ENCODE data around the gene MAN2A1. TPM values are rescaled to one million over a fixed set of nuclear protein-coding genes. Genes with fewer than 3 reads are reported as not detected.

MAN2A1 gene
- polyA plus RNA-seq, 1 donor (not counting 4 experiments of a cell fraction or from before 2014, with no cell fraction given), result 63.8 TPM

DNA sequence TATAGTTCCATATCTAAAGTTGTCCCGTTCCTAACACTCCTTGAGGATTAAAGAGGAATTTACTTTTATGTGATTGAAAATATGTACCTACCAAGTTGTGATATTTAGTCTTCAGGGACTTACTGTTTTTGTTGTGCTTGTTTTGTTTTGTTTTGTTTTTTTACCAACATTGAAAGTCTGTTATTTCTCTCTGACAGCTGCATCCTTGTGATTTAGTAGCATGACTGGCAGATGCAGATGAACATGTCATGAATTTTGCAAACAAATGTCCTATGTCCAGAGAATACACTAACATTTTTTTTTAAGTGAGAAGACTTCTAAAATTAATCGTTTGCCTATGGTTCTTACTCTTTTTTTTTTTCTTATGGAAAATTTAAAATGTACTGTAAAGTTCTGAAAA, 85.4 kb downstream of the MAN2A1 start:
- TF ChIP-seq EZH2 (IDR thresholded peaks at IDR 0.05; ENCODE audit: low read length), result no peak
- TF ChIP-seq, protein P1, sequence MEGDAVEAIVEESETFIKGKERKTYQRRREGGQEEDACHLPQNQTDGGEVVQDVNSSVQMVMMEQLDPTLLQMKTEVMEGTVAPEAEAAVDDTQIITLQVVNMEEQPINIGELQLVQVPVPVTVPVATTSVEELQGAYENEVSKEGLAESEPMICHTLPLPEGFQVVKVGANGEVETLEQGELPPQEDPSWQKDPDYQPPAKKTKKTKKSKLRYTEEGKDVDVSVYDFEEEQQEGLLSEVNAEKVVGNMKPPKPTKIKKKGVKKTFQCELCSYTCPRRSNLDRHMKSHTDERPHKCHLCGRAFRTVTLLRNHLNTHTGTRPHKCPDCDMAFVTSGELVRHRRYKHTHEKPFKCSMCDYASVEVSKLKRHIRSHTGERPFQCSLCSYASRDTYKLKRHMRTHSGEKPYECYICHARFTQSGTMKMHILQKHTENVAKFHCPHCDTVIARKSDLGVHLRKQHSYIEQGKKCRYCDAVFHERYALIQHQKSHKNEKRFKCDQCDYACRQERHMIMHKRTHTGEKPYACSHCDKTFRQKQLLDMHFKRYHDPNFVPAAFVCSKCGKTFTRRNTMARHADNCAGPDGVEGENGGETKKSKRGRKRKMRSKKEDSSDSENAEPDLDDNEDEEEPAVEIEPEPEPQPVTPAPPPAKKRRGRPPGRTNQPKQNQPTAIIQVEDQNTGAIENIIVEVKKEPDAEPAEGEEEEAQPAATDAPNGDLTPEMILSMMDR (optimal IDR thresholded peaks at IDR 0.05 in 1 of 3, IDR thresholded peaks at IDR 0.05 in 1 of 3, conservative IDR thresholded peaks at IDR 0.05 in 1 of 3; ENCODE audit: extremely low read depth in 1 of 3, insufficient read depth in 2 of 3, low read length in 3 of 3), result no peak
- no peak overlapping the region for H3K9ac ChIP-seq (ENCODE audit: control insufficient read depth, extremely low read depth, insufficient read depth, low read length)
- H3K27me3 ChIP-seq (ENCODE audit: control insufficient read depth, extremely low read depth, insufficient read depth, low read length), result no peaks in the 10 kb centered on the region
- no peak overlapping the region for H3K4me2 ChIP-seq (ENCODE audit: control insufficient read depth, extremely low read depth, insufficient read depth, low read depth, low read length)
- no peak overlapping the region for H2AFZ ChIP-seq (ENCODE audit: control insufficient read depth, low read length)
- DNase-seq (ENCODE audit: low read depth, low spot score) (no peak), FAIRE-seq (no peak)
- no peaks in the 10 kb centered on the region for H3K9me3 ChIP-seq (ENCODE audit: control insufficient read depth, low read depth, low read length)
- H3K79me2 ChIP-seq (ENCODE audit: control insufficient read depth, insufficient read depth, low read length), result peaks cover 2% of the 10 kb centered on the region
- H3K9me1 ChIP-seq (ENCODE audit: control insufficient read depth, extremely low read depth, insufficient read depth, low read length), result no peaks in the 10 kb centered on the region
- H3K4me1 ChIP-seq (ENCODE audit: control insufficient read depth, extremely low read depth, insufficient read depth, low read length), result no peaks in the 10 kb centered on the region
- no peak overlapping the region for H3K4me3 ChIP-seq (ENCODE audit: control insufficient read depth in 2 of 3, extremely low read depth in 1 of 3, insufficient read depth in 2 of 3, low read depth in 1 of 3, low read length in 3 of 3)
- H4K20me1 ChIP-seq (ENCODE audit: control insufficient read depth, extremely low read depth, insufficient read depth, low read length), result no peaks in the 10 kb centered on the region
- H3K36me3 ChIP-seq (ENCODE audit: control insufficient read depth in 2 of 2, extremely low read depth in 1 of 2, insufficient read depth in 2 of 2, low read length in 2 of 2), result peaks cover 3 to 8% of the 10 kb centered on the region in 2 experiments
- no peak overlapping the region for H3K27ac ChIP-seq (ENCODE audit: control insufficient read depth, insufficient read depth, low read length)
- dilution Hi-C loops (cut with MboI; ENCODE audit: extremely low pct_ligation_motif_present, low sequenced_read_pairs), result no loop called here

DNA sequence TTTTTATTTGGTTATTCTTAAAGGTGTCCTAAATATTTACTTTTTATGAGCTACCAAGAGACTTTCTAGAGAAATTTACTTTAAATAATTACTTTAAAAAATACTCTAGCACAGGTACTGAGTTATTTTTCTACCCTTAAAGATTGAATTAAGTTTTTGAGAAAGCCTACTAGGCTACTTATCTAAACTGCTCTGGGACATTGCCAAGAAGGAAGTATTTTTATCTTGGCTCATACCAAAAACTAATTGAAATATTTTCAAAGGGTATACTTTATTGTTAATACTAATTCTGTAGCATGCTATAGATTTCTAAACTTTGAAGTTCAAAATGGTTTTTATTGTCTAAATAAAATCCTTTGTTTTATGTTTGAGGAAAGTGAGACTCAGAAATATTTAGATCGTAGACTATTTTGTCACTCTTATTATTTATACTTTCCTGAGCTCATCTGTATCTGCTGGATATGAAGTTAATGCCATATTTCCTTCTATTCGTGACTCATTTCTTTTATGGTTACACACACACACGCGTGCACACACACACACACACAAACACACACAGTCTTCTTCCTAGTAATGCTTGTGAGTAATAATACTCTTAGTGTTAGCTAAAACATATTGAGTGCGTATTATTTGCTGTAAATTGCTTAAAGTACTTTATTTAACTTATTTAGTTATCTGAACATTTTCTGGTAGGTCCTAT, 89.5 kb downstream of the MAN2A1 start:
- Histone ChIP-seq H3K9ac (ENCODE audit: control insufficient read depth, extremely low read depth, insufficient read depth, low read length) (no peak overlapping the region), H3K9me1 (ENCODE audit: control insufficient read depth, extremely low read depth, insufficient read depth, low read length) (no peaks in the 10 kb centered on the region), H3K4me3 (ENCODE audit: control insufficient read depth in 2 of 3, extremely low read depth in 1 of 3, insufficient read depth in 2 of 3, low read depth in 1 of 3, low read length in 3 of 3) (no peak overlapping the region), H4K20me1 (ENCODE audit: control insufficient read depth, extremely low read depth, insufficient read depth, low read length) (no peaks in the 10 kb centered on the region), H3K27me3 (ENCODE audit: control insufficient read depth, extremely low read depth, insufficient read depth, low read length) (no peaks in the 10 kb centered on the region), H3K79me2 (ENCODE audit: control insufficient read depth, insufficient read depth, low read length) (peaks cover 4% of the 10 kb centered on the region), H3K9me3 (ENCODE audit: control insufficient read depth, low read depth, low read length) (no peaks in the 10 kb centered on the region), H2AFZ (ENCODE audit: control insufficient read depth, low read length) (no peak overlapping the region), H3K4me1 (ENCODE audit: control insufficient read depth, extremely low read depth, insufficient read depth, low read length) (no peaks in the 10 kb centered on the region), H3K27ac (ENCODE audit: control insufficient read depth, insufficient read depth, low read length) (no peak overlapping the region), H3K36me3 (ENCODE audit: control insufficient read depth in 2 of 2, extremely low read depth in 1 of 2, insufficient read depth in 2 of 2, low read length in 2 of 2) (no peaks in the 10 kb centered on the region), H3K4me2 (ENCODE audit: control insufficient read depth, extremely low read depth, insufficient read depth, low read depth, low read length) (no peak overlapping the region)
- dilution Hi-C loops (cut with MboI; ENCODE audit: extremely low pct_ligation_motif_present, low sequenced_read_pairs), result no loop called here
- DNase-seq (ENCODE audit: low read depth, low spot score), result no peak
- no peak for TF ChIP-seq EZH2 (IDR thresholded peaks at IDR 0.05; ENCODE audit: low read length)
- TF ChIP-seq, protein P1 (optimal IDR thresholded peaks at IDR 0.05 in 1 of 3, IDR thresholded peaks at IDR 0.05 in 1 of 3, conservative IDR thresholded peaks at IDR 0.05 in 1 of 3; ENCODE audit: extremely low read depth in 1 of 3, insufficient read depth in 2 of 3, low read length in 3 of 3), result no peak
- no peak for FAIRE-seq

All from keratinocyte (primary cell).